Stimulated activated CD4-positive, alpha-beta T cell treated with anti-CD3 and anti-CD28 coated beads, Interleukin-1b, Interleukin-23, amount 100 ng/mL, for 48 hours (primary cell): Measurements from ENCODE around the gene NPAS4.
"Not testable (repeated sequence)": the region's sequence is repeated elsewhere in the genome, so short reads cannot be mapped to it uniquely, and the experiment has no call there.

Experiments
- DNase-seq: peaks from one replicate; pipeline ENCODE4 v3.0.0-alpha.2; 2020

The NPAS4 gene

GRCh38 chr11:66420671-66421476, at the start of gene NPAS4:
TSS of gene NPAS4 (plus strand) at chr11:66421035. CDS start at chr11:66421180, 145 bp downstream.
- DNase-seq = no peak

DNA sequence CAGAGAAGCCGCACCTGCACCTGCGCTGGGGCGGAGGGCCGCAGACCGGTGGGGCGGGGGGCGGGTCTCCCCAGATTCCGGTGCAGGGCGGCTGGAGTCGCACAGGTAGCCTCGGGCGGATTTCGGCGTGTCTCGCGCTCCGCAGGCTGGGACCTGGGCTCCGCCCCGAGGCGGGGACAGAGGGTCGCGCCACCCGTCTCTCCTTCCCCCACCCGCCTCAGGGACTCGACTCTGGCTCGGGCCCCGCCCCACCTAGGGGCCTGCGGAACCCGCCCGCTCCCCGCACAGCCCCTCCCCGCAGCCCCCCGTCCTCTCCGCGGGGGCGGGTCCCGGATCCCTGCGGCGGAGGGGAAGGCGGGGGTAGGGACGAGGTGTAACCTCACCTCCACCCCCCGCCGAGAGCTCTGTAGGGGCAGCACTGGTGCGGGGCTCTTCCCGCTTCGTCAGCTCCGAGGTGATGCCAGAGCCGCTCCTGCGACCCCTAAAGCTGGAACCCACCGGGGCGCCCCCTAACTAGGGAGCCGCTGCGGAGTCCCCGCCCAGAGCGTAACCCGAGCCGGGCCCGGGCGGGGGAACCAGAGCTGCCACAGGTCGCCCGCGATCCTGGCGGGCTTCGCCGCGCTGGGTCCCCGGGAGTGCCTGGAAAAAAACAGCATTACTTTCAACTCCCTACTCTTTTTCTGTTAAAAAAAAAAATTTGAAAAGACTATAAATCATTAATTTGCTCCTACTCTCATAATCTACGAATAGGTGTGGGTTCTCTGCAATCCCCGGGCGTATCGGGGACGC, 49.0 kb upstream of the NPAS4 start, which contains the start of gene SLC29A2:
SLC29A2 (minus strand) TSS at position 134 of the 789 bp plus-strand sequence. CDS start 169 bp downstream, outside the sequence.
- DNase-seq = peak; percentile 82

- no peak for DNase-seq
Observed at GRCh38 chr11:66373265-66373664, 47.6 kb upstream of the NPAS4 start.

- not testable (repeated sequence) for DNase-seq
Observed at GRCh38 chr11:66373690-66374287, 47.0 kb upstream of the NPAS4 start.

DNA sequence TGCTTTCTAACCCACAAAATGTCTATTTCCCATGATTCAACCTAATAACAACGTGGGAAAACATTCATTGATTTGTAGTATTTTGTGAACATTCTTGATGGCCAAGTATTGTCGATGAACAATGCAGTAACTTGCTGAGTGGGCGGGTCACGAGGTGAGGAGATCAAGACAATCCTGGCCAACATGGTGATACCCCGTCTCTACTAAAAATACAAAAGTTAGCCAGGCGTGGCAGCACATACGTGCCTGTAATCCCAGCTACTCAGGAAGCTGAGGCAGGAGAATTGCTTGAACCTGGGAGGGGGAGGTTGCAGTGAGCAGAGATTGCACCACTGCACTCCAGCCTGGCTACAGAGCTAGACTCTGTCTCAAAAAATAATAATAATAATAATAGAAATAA, 40.6 kb upstream of the NPAS4 start:
- DNase-seq = not testable (repeated sequence)

GRCh38 chr11:66384316-66384715, 36.5 kb upstream of the NPAS4 start:
- DNase-seq = not testable (repeated sequence)

GRCh38 chr11:66386171-66387069, 34.4 kb upstream of the NPAS4 start:
- peak; percentile 82 for DNase-seq

- DNase-seq = peak; percentile 75
Observed at GRCh38 chr11:66388780-66389386, 32.0 kb upstream of the NPAS4 start.

DNA sequence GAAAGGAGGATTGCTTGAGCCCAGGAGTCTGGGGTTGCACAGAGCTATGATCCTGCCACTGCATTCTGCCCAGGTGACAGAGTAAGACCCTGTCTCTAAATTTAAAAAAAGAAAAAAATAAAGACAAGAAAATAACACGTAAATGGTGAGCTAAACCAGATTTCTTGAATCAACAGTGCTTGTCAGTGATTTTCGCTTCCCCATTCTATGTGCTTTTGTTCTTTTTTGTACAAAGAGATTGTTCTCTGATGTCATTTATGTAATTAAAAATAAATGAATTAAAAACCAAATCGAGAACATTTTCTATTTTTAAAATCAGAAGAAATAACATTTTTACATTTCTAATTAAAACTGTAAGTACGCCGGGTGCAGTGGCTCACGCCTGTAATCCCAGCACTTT, 29.5 kb upstream of the NPAS4 start:
- DNase-seq = no peak

- no peak for DNase-seq
Observed at GRCh38 chr11:66393954-66394353, 26.9 kb upstream of the NPAS4 start.

DNA sequence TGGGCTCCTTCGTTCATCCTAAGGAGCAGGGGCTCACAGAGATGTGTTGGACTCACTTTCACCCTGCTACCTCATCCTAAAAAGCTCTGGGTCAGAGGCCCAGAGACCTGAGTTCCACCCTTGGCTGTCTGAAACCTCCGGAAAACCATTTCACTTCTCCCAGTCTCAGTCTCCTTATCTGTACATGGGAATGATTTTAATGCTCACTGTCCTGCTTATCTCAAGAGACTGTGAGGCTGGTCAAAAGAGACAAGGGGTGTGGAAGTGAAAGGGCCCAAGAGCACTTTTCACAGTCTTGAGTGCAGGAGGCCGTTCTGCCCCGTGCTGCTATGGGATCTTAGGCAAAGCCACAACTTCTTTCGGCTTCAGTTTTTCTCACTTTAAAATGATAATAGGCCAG, 13.2 kb upstream of the NPAS4 start:
- no peak for DNase-seq

GRCh38 chr11:66408488-66409214, 12.2 kb upstream of the NPAS4 start:
- DNase-seq = peak; percentile 89

DNA sequence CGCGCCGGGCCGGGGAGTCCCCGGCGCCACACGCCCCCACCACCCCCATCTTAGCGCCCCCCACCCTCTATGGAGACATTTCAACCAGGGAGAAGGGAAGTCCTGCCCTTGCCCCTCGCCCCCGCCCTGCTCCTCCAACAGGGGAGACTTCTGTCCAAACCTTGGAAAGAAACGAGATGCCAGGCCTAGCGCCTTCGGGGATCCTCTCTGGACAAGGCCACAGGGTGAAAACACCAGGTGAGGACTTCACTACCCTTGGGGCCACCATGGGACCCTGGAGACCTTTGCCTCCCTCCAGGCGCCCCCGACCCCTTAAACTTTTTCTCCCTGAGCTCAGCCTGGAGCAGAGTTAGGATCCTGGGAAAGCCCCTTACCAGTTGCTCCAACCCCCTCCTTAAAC, 11.6 kb upstream of the NPAS4 start:
- no peak for DNase-seq

GRCh38 chr11:66410191-66410590, 10.6 kb upstream of the NPAS4 start:
- no peak for DNase-seq

GRCh38 chr11:66411323-66411722, 9.5 kb upstream of the NPAS4 start:
- no peak for DNase-seq

DNA sequence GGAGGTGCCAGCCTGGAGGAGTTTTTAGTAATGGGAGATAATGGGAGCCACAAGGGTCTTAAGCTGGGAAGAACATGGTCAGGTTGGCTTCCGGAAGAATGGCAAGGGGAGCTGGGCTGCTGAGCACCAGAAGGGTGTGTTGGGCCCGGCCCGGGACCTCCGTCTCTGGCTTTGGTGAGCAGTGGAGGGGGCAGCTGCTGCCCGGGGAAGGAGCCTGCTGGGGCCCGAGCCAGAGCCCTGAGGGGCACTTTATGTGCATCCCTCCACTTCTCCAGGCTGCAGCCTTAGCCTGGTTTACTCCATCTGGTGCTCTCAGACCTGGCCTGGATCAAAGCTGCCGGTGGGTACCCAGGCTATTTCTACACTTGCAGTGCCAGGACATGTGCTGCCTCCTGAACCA, 8.7 kb upstream of the NPAS4 start:
- DNase-seq = no peak

DNA sequence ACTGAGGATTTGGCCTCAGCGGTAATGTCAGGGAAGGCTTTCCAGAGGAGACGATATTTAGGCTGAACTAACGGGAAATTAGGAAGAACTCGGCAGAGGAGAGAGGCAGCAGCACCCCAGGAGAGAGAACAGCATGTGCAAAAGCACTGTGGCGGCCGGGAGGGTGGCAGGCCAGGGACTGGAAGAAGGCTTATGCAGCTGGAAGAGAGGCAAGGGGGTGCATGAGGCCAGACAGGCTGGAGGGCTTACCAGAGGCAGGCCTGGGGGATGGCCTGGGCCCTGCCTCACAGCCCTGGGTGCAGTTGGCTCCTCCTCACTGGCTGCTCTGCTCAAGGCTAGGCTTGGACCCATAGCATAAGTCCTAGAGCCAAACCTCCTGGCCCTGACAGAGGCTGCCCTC, 7.7 kb upstream of the NPAS4 start:
- no peak for DNase-seq

GRCh38 chr11:66414120-66414934, 6.5 kb upstream of the NPAS4 start:
- DNase-seq = no peak

GRCh38 chr11:66415423-66415822, 5.4 kb upstream of the NPAS4 start:
- no peak for DNase-seq

DNA sequence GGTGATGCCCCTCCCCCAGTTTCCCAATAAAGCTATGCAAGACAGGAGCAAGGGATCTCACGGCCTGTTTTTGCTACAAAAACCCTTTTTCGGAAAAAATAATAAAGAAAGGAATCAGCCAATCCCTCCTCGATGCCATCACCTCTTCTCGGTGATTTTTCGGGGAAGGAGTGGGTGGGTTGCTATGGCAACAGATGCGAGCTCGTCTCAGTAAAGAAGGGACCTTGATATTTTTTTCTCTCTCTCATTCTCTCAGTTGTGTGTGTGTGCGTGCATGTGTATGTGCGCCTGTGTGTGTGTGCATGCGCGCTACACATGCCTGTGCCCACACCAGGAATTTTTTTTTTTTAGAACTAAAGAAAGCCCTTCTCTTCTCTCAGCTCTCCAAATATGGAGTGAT, 3.8 kb upstream of the NPAS4 start:
- DNase-seq = no peak
